Hepatocyte (in vitro differentiated cells): ENCODE data around the gene FUBP3.

Experiments used
- CTCF ChIP-seq: fragments of 200-600 bp; sonication (generic); IDR thresholded peaks from 2 replicates; pipeline ENCODE4 v1.5.1; 2016; ENCODE audit warnings: antibody characterized with exemption, mild to moderate bottlenecking; ENCODE audit not compliant: poor library complexity
- EZH2 ChIP-seq: fragments of 200-600 bp; sonication (generic); IDR thresholded peaks from 2 replicates; pipeline ENCODE4 v1.6.1; 2016; ENCODE audit warnings: antibody characterized with exemption, mild to moderate bottlenecking, borderline replicate concordance

GRCh38 chr9:130685104-130685503, 105.7 kb downstream of the FUBP3 start:
- no peak for TF ChIP-seq CTCF
- no peak for TF ChIP-seq EZH2
